NB4 (cell line): ENCODE results near the gene PTGDS.

ENCODE experiments used
- DNase-seq: peaks from one replicate; pipeline ENCODE4 v3.0.0; 2010; ENCODE audit warnings: low read depth
- H3K4me3 ChIP-seq: one replicate; pipeline ENCODE4 v1.5.1; 2011; ENCODE audit warnings: mild to moderate bottlenecking, low read depth, low read length, moderate library complexity
- MYC ChIP-seq: IDR thresholded peaks from 2 replicates; pipeline ENCODE4 v1.6.1; 2011; ENCODE audit warnings: low read depth, low read length
- POLR2A ChIP-seq: IDR thresholded peaks from 2 replicates; pipeline ENCODE4 v1.6.1; 2011; ENCODE audit warnings: mild to moderate bottlenecking; ENCODE audit not compliant: insufficient read length; ENCODE audit errors: extremely low read depth
- TF ChIP-seq, protein P1 (sequence below): IDR thresholded peaks from one replicate; pipeline ENCODE4 v1.5.1; 2012; ENCODE audit warnings: low read depth, low read length
- TF ChIP-seq, protein P2 (sequence below): IDR thresholded peaks from 2 replicates; pipeline ENCODE4 v1.6.1; 2011; ENCODE audit warnings: low read depth, low read length

Gene PTGDS

DNA sequence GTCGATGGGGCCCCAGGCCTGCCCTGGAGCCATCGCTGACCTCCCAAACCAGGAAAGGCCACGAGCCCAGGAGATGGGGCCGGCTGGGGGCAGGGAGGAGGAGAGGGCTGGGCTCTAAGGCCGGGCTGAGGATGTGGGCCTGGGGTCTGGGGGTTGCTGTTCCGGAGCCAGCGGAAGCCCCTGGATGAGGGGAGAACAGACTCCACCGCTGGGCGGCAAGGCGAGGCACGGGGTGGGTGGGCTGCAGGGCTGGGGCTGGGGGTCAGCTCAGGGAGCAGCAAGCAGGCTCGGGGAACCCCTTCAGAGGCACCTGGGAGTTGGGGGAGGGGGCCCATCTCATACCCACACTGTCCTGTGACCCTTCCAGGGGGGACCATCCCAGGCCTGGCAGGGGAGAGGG lies 13.6 kb upstream of the PTGDS start:
- no peak overlapping the region for H3K4me3 ChIP-seq
- TF ChIP-seq, protein P1, sequence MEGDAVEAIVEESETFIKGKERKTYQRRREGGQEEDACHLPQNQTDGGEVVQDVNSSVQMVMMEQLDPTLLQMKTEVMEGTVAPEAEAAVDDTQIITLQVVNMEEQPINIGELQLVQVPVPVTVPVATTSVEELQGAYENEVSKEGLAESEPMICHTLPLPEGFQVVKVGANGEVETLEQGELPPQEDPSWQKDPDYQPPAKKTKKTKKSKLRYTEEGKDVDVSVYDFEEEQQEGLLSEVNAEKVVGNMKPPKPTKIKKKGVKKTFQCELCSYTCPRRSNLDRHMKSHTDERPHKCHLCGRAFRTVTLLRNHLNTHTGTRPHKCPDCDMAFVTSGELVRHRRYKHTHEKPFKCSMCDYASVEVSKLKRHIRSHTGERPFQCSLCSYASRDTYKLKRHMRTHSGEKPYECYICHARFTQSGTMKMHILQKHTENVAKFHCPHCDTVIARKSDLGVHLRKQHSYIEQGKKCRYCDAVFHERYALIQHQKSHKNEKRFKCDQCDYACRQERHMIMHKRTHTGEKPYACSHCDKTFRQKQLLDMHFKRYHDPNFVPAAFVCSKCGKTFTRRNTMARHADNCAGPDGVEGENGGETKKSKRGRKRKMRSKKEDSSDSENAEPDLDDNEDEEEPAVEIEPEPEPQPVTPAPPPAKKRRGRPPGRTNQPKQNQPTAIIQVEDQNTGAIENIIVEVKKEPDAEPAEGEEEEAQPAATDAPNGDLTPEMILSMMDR: no peak
- no peak for TF ChIP-seq POLR2A
- TF ChIP-seq MYC: no peak
- TF ChIP-seq, protein P2, sequence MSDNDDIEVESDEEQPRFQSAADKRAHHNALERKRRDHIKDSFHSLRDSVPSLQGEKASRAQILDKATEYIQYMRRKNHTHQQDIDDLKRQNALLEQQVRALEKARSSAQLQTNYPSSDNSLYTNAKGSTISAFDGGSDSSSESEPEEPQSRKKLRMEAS: no peak
- no peak for DNase-seq

DNA sequence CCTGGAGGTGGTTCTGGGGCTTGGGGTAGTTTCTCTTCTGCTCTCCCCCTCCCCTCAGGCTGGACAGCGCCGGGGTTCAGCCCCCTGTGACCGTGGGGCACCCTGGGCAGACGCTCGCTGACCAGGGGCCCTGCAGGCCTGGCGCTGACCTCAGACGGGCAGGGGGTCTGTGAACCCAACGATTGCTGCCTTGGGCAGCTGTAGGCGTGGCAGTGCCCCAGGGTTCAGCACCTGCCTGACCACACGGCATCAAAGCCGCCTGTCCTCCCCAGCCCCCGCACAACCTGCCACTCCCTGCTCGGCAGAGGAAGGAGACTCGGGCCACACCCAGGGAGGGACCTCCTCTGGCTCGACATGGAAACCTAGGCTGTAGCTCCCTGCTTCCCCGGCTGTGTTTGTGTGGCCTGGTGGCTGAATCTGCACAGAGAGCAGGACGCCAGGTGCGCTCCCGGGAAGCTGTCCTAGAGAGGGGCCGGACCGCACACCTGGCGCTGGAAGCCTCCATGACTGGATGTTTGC lies 13.1 kb upstream of the PTGDS start:
- H3K4me3 ChIP-seq: no peak overlapping the region
- no peak for DNase-seq
- TF ChIP-seq, protein P2: no peak
- TF ChIP-seq POLR2A (no peak), MYC (no peak)
- TF ChIP-seq, protein P1: no peak

- H3K4me3 ChIP-seq: no peak overlapping the region
- DNase-seq: no peak
- TF ChIP-seq, protein P2: no peak
- TF ChIP-seq POLR2A (no peak), MYC (no peak)
- TF ChIP-seq, protein P1: no peak
Observed at GRCh38 chr9:136964833-136965422, 12.4 kb upstream of the PTGDS start.

- no peak overlapping the region for H3K4me3 ChIP-seq
- DNase-seq: no peak
- TF ChIP-seq, protein P1: no peak
- TF ChIP-seq, protein P2: no peak
- no peak for TF ChIP-seq MYC
- no peak for TF ChIP-seq POLR2A
Observed at GRCh38 chr9:136965771-136966484, 11.4 kb upstream of the PTGDS start.

GRCh38 chr9:136968333-136969127 lies 8.8 kb upstream of the PTGDS start:
- TF ChIP-seq POLR2A (no peak), MYC (no peak)
- TF ChIP-seq, protein P2: no peak
- TF ChIP-seq, protein P1: no peak
- DNase-seq: no peak
- no peak overlapping the region for H3K4me3 ChIP-seq
